G401 (cell line): ENCODE data around the gene ZNF618. TPM values are rescaled to one million over a fixed set of nuclear protein-coding genes. Genes with fewer than 3 reads are reported as not detected.

ENCODE experiments used
- DNase-seq: peaks from one replicate; pipeline ENCODE4 v3.0.0-alpha.2; 2015; ENCODE audit warnings: low spot score
- in situ Hi-C: cut with HindIII; loops from 2 replicates; pipeline ENCODE4 v1.10.0; 2016; ENCODE audit warnings: low sequenced_read_pairs, mixed read lengths
- total RNA-seq: library from RNA; depleted of rRNA; stranded (reverse); fragments of >200 nt; shearing (Covaris generic); gene quantifications from 2 replicates; pipeline ENCODE4 v1.2.3, GENCODE V29; 2014

ZNF618 gene
- total RNA-seq, 1 experiment from 2014 or later, result 6.1 TPM

GRCh38 chr9:113882181-113882580 is 6.1 kb downstream of the ZNF618 start:
- DNase-seq, result no peak
- in situ Hi-C loops, result no loop called here

GRCh38 chr9:113882636-113883164 is 6.6 kb downstream of the ZNF618 start:
- in situ Hi-C loops, result no loop called here
- no peak for DNase-seq

- in situ Hi-C loops, result no loop called here
- DNase-seq, result no peak
Measured at GRCh38 chr9:113885183-113886025, 9.3 kb downstream of the ZNF618 start.

- no peak for DNase-seq
- in situ Hi-C loops, result no loop called here
Measured at GRCh38 chr9:113886026-113886369, 9.9 kb downstream of the ZNF618 start.

- no peak for DNase-seq
- in situ Hi-C loops, result no loop called here
Measured at GRCh38 chr9:113886466-113886865, 10.4 kb downstream of the ZNF618 start.

GRCh38 chr9:113886933-113887332 is 10.8 kb downstream of the ZNF618 start:
- in situ Hi-C loops, result no loop called here
- no peak for DNase-seq

GRCh38 chr9:113887436-113887835 is 11.3 kb downstream of the ZNF618 start:
- in situ Hi-C loops, result no loop called here
- DNase-seq, result no peak

GRCh38 chr9:113888336-113888735 is 12.2 kb downstream of the ZNF618 start:
- no peak for DNase-seq
- in situ Hi-C loops, result no loop called here

- in situ Hi-C loops, result no loop called here
Measured at GRCh38 chr9:113888976-113889375, 12.9 kb downstream of the ZNF618 start.

GRCh38 chr9:113890704-113891103 is 14.6 kb downstream of the ZNF618 start:
- no peak for DNase-seq
- in situ Hi-C loops, result no loop called here

More at GRCh38 chr9:113888976-113889375, 12.9 kb downstream of the ZNF618 start:
- DNase-seq, result no peak

GRCh38 chr9:113892861-113893491 is 16.9 kb downstream of the ZNF618 start:
- no peak for DNase-seq
- in situ Hi-C loops, result no loop called here

GRCh38 chr9:113894166-113894565 is 18.1 kb downstream of the ZNF618 start:
- no peak for DNase-seq
- in situ Hi-C loops, result no loop called here

GRCh38 chr9:113895526-113895925 is 19.4 kb downstream of the ZNF618 start:
- DNase-seq, result no peak
- in situ Hi-C loops, result no loop called here

- in situ Hi-C loops, result no loop called here
Measured at GRCh38 chr9:113896713-113897112, 20.6 kb downstream of the ZNF618 start.

GRCh38 chr9:113898151-113898550 is 22.0 kb downstream of the ZNF618 start:
- in situ Hi-C loops, result no loop called here
- no peak for DNase-seq

More at GRCh38 chr9:113896713-113897112, 20.6 kb downstream of the ZNF618 start:
- DNase-seq, result no peak

- in situ Hi-C loops, result no loop called here
Measured at GRCh38 chr9:113898596-113898995, 22.5 kb downstream of the ZNF618 start.

GRCh38 chr9:113899205-113899604 is 23.1 kb downstream of the ZNF618 start:
- no peak for DNase-seq
- in situ Hi-C loops, result no loop called here

More at GRCh38 chr9:113898596-113898995, 22.5 kb downstream of the ZNF618 start:
- DNase-seq, result no peak

GRCh38 chr9:113901221-113901688 is 25.1 kb downstream of the ZNF618 start:
- in situ Hi-C loops, result no loop called here
- peak; percentile 20 for DNase-seq

- no peak for DNase-seq
- in situ Hi-C loops, result no loop called here
Measured at GRCh38 chr9:113903514-113904077, 27.5 kb downstream of the ZNF618 start.
